Keratinocyte (primary cell): ENCODE measurements around the gene BMPR1B. TPM values are rescaled to one million over a fixed set of nuclear protein-coding genes. Genes with fewer than 3 reads are reported as not detected.

ENCODE experiments used
- DNase-seq: peaks from one replicate; pipeline ENCODE4 v3.0.0-alpha.2; 2011; ENCODE audit warnings: low read depth, missing footprints, low spot score
- FAIRE-seq: peaks from 2 replicates; lab custom pipeline; 2011; peaks lifted over from hg19 to GRCh38; lab: Jason Lieb, UNC
- H2AFZ ChIP-seq: 2 replicates; pipeline ENCODE4 v1.6.0; 2012; ENCODE audit warnings: low read length, control low read depth, inconsistent platforms; ENCODE audit not compliant: control insufficient read depth
- H3K27ac ChIP-seq: 2 replicates; pipeline ENCODE4 v1.5.1; 2011; ENCODE audit warnings: low read length; ENCODE audit not compliant: control insufficient read depth, insufficient read depth
- H3K27me3 ChIP-seq: 3 replicates; pipeline ENCODE4 v1.6.0; 2011; ENCODE audit warnings: low read length; ENCODE audit not compliant: control insufficient read depth, insufficient read depth; ENCODE audit errors: extremely low read depth
- H3K36me3 ChIP-seq, 2 experiments: 2 replicates in 1 of 2; 3 replicates in 1 of 2; pipeline ENCODE4 v1.5.1; 2011; ENCODE audit warnings: low read length in 2 of 2, mild to moderate bottlenecking in 1 of 2; ENCODE audit not compliant: control insufficient read depth in 2 of 2, insufficient read depth in 2 of 2; ENCODE audit errors: extremely low read depth in 1 of 2
- H3K4me1 ChIP-seq: 3 replicates; pipeline ENCODE4 v1.5.1; 2011; ENCODE audit warnings: low read length; ENCODE audit not compliant: control insufficient read depth, insufficient read depth; ENCODE audit errors: extremely low read depth
- H3K4me2 ChIP-seq: 3 replicates; pipeline ENCODE4 v1.6.0; 2011; ENCODE audit warnings: low read depth, low read length; ENCODE audit not compliant: control insufficient read depth, insufficient read depth; ENCODE audit errors: extremely low read depth
- H3K4me3 ChIP-seq, 3 experiments: fragments of 200-600 bp in 1 of 3; sonication (generic) in 1 of 3; 2 replicates in 2 of 3; 3 replicates in 1 of 3; pipeline ENCODE4 v1.5.1; 2011 to 2016; ENCODE audit warnings: low read length in 3 of 3, mild to moderate bottlenecking in 3 of 3, control low read depth in 2 of 3, inconsistent platforms in 1 of 3, low read depth in 1 of 3, mixed read lengths in 1 of 3, mixed run types in 1 of 3, moderate library complexity in 1 of 3; ENCODE audit not compliant: control insufficient read depth in 2 of 3, insufficient read depth in 2 of 3; ENCODE audit errors: extremely low read depth in 1 of 3
- H3K79me2 ChIP-seq: 2 replicates; pipeline ENCODE4 v1.6.0; 2012; ENCODE audit warnings: low read length; ENCODE audit not compliant: control insufficient read depth, insufficient read depth
- H3K9ac ChIP-seq: 3 replicates; pipeline ENCODE4 v1.6.0; 2011; ENCODE audit warnings: low read length; ENCODE audit not compliant: control insufficient read depth, insufficient read depth; ENCODE audit errors: extremely low read depth
- H3K9me1 ChIP-seq: 3 replicates; pipeline ENCODE4 v1.6.0; 2011; ENCODE audit warnings: low read length; ENCODE audit not compliant: control insufficient read depth, insufficient read depth; ENCODE audit errors: extremely low read depth
- H3K9me3 ChIP-seq: 2 replicates; pipeline ENCODE4 v1.5.1; 2012; ENCODE audit warnings: low read depth, low read length; ENCODE audit not compliant: control insufficient read depth
- H4K20me1 ChIP-seq: 3 replicates; pipeline ENCODE4 v1.6.0; 2011; ENCODE audit warnings: low read length; ENCODE audit not compliant: control insufficient read depth, insufficient read depth; ENCODE audit errors: extremely low read depth
- EZH2 ChIP-seq: IDR thresholded peaks from one replicate; pipeline ENCODE4 v1.6.1; 2012; ENCODE audit warnings: inconsistent platforms, mild to moderate bottlenecking, low read length, moderate library complexity
- dilution Hi-C: fragments of 300-500 bp; cut with MboI; formaldehyde crosslinking; loops from one replicate; pipeline ENCODE4 v1.7.0; 2020; ENCODE audit warnings: low sequenced_read_pairs; ENCODE audit not compliant: extremely low pct_ligation_motif_present
- polyA plus RNA-seq, 5 experiments: library from polyadenylated mRNA; depleted of rRNA in 3 of 5; stranded (reverse) in 3 of 5; stranded (forward) in 1 of 5; unstranded in 1 of 5; fragments of >200 nt; gene quantifications; 1 replicate in 1 of 5; 2 replicates in 3 of 5; 3 replicates in 1 of 5; pipeline versions ENCODE4 v1.2.1 to v1.2.3, GENCODE V29; 2011 to 2012; ENCODE audit warnings: missing spikeins in 2 of 5, low read depth in 1 of 5, low replicate concordance in 1 of 5
- TF ChIP-seq, protein P1 (sequence below), 3 experiments: IDR thresholded peaks in 1 of 3; conservative IDR thresholded peaks in 1 of 3; optimal IDR thresholded peaks in 1 of 3; 2 replicates in 2 of 3; 3 replicates in 1 of 3; pipeline versions ENCODE3 to v1.5.1; 2011; ENCODE audit warnings: low read length in 3 of 3, mild to moderate bottlenecking in 3 of 3, moderate library complexity in 2 of 3, control low read depth in 1 of 3, inconsistent platforms in 1 of 3; ENCODE audit not compliant: insufficient read depth in 2 of 3; ENCODE audit errors: extremely low read depth in 1 of 3

Gene BMPR1B
- polyA plus RNA-seq, 1 donor (not counting 4 experiments of a cell fraction or from before 2014, with no cell fraction given) = 0.89 TPM

DNA sequence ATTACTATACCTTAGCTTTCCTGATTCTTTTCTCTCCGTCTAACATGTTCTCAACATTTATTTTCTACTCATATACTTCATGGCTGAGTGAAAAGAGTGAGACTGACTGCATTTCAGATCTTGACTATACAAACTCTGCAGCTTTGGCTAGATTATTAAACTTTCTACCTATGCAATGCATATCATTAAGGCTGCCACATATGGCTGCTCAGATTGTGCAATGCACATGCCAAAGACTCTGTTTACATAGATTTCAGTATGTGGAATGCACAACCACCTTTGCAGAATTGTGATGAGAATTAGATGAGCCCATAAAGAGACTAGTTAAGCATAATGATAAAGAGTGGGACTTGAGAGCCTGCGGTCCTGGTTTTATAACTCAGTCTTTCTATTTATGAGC is 196.5 kb downstream of the BMPR1B start:
- Histone ChIP-seq H4K20me1 (no peaks in the 10 kb centered on the region), H3K36me3 (no peaks in the 10 kb centered on the region), H3K27ac (no peak overlapping the region), H3K79me2 (no peaks in the 10 kb centered on the region), H3K27me3 (no peaks in the 10 kb centered on the region), H3K9me1 (no peaks in the 10 kb centered on the region), H3K9me3 (no peaks in the 10 kb centered on the region), H3K9ac (no peak overlapping the region), H3K4me3 (no peak overlapping the region), H3K4me2 (no peak overlapping the region), H2AFZ (no peak overlapping the region), H3K4me1 (no peaks in the 10 kb centered on the region)
- dilution Hi-C loops = no loop called here
- no peak for FAIRE-seq
- TF ChIP-seq, protein P1, sequence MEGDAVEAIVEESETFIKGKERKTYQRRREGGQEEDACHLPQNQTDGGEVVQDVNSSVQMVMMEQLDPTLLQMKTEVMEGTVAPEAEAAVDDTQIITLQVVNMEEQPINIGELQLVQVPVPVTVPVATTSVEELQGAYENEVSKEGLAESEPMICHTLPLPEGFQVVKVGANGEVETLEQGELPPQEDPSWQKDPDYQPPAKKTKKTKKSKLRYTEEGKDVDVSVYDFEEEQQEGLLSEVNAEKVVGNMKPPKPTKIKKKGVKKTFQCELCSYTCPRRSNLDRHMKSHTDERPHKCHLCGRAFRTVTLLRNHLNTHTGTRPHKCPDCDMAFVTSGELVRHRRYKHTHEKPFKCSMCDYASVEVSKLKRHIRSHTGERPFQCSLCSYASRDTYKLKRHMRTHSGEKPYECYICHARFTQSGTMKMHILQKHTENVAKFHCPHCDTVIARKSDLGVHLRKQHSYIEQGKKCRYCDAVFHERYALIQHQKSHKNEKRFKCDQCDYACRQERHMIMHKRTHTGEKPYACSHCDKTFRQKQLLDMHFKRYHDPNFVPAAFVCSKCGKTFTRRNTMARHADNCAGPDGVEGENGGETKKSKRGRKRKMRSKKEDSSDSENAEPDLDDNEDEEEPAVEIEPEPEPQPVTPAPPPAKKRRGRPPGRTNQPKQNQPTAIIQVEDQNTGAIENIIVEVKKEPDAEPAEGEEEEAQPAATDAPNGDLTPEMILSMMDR (optimal IDR thresholded peaks at IDR 0.05 in 1 of 3, IDR thresholded peaks at IDR 0.05 in 1 of 3, conservative IDR thresholded peaks at IDR 0.05 in 1 of 3; ENCODE audit: extremely low read depth in 1 of 3, insufficient read depth in 2 of 3, low read length in 3 of 3) = no peak
- no peak for TF ChIP-seq EZH2
- DNase-seq = no peak

DNA sequence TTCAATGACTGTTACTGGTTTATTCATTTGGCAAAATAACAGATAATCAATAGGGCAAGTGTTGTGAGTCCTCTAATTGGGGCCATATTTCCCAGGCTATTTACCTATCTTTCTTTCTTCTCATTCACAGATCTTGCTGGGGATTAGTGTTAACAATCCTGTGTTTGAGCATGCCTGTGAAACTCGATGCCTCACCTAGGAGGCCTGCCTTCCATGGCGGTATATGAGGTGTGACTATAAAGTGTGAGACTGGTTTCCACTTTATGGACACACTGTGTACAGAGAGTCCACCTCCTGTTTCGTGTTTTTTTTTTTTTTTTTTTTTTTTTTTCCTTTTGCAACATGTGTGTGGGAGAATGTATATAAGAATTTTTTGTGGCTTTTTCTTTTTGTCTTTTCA is 199.3 kb downstream of the BMPR1B start:
- TF ChIP-seq EZH2 = no peak
- TF ChIP-seq, protein P1 (optimal IDR thresholded peaks at IDR 0.05 in 1 of 3, IDR thresholded peaks at IDR 0.05 in 1 of 3, conservative IDR thresholded peaks at IDR 0.05 in 1 of 3; ENCODE audit: extremely low read depth in 1 of 3, insufficient read depth in 2 of 3, low read length in 3 of 3) = no peak
- Histone ChIP-seq H3K9me1 (no peaks in the 10 kb centered on the region), H3K27me3 (no peaks in the 10 kb centered on the region), H3K9me3 (no peaks in the 10 kb centered on the region), H3K9ac (no peak overlapping the region), H3K79me2 (no peaks in the 10 kb centered on the region), H3K4me1 (no peaks in the 10 kb centered on the region), H3K36me3 (no peaks in the 10 kb centered on the region), H3K4me3 (no peak overlapping the region), H4K20me1 (no peaks in the 10 kb centered on the region), H2AFZ (no peak overlapping the region), H3K27ac (no peak overlapping the region), H3K4me2 (no peak overlapping the region)
- DNase-seq (no peak), FAIRE-seq (no peak)
- dilution Hi-C loops = no loop called here
